Epithelial cell of proximal tubule (primary cell): Measurements from ENCODE around the gene ZNF668. TPM values are rescaled to one million over a fixed set of nuclear protein-coding genes. Genes with fewer than 3 reads are reported as not detected.
"Not testable (repeated sequence)": the region's sequence is repeated elsewhere in the genome, so short reads cannot be mapped to it uniquely, and the experiment has no call there.

Source experiments
- DNase-seq: peaks from one replicate; pipeline ENCODE4 v3.0.0-alpha.2; 2011; ENCODE audit warnings: low read depth
- H3K4me3 ChIP-seq: 2 replicates; pipeline ENCODE4 v1.5.1; 2011; ENCODE audit warnings: low read depth, mild to moderate bottlenecking, low read length
- total RNA-seq: library from RNA; depleted of rRNA; stranded (reverse); fragments of >200 nt; gene quantifications from 2 replicates; pipeline ENCODE4 v1.2.3, GENCODE V29; 2015
- TF ChIP-seq, protein P1 (sequence below): conservative IDR thresholded peaks from 2 replicates; pipeline ENCODE4 v1.5.1; 2012; ENCODE audit warnings: low read depth, mild to moderate bottlenecking, low read length

Gene ZNF668
- total RNA-seq, 1 donor from 2014 or later = 11.1 TPM

DNA sequence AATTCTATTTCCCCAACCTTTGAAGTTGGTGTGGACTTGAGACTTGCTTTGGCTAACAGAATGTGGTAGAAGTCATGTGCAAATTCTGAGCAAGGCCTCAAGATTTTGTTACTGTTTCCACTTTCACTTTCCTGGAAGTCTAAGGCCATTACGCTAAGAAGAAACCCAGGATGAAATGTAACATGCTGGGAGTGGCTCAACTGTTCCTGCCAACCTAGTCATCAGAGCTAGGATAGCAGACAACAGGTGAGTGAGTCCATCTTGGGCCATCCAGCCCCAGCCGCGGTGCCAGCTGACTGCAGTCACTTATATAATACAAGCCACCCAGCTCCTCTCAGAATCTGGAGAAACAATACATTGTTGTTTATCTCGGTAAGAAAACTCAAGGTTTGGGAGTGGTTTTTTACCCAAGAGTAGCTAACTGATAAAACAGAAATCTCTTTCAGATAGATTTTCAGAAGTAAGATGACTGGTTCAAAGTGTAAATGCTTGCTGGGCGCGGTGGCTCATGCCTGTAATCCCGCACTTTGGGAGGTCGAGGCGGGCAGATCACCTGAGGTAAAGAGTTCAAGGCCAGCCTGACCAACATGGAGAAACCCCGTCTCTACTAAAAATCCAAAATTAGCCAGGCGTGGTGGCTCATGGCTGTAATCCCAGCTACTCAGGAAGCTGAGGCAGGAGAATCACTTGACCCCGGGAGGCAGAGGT is 51.3 kb downstream of the ZNF668 start:
- TF ChIP-seq, protein P1, sequence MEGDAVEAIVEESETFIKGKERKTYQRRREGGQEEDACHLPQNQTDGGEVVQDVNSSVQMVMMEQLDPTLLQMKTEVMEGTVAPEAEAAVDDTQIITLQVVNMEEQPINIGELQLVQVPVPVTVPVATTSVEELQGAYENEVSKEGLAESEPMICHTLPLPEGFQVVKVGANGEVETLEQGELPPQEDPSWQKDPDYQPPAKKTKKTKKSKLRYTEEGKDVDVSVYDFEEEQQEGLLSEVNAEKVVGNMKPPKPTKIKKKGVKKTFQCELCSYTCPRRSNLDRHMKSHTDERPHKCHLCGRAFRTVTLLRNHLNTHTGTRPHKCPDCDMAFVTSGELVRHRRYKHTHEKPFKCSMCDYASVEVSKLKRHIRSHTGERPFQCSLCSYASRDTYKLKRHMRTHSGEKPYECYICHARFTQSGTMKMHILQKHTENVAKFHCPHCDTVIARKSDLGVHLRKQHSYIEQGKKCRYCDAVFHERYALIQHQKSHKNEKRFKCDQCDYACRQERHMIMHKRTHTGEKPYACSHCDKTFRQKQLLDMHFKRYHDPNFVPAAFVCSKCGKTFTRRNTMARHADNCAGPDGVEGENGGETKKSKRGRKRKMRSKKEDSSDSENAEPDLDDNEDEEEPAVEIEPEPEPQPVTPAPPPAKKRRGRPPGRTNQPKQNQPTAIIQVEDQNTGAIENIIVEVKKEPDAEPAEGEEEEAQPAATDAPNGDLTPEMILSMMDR = no peak
- no peak for DNase-seq

DNA sequence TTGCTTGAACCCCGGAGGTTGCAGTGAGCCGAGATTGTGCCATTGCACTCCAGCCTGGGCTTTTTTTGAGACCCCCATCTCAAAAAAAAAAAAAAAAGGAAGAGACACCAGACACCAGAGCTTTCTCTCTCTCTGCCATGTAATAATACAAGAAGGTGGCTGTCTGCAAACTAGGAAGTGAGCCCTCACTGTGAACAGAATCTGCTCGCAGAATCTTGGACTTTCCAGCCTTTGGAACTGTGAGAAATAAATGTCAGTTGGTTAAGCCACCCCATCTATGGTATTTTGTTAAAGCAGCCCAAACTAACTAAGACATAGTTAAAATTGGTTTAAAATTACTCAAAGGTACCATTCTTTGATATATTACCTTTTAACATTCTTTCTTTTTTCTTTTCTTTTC is 53.5 kb downstream of the ZNF668 start:
- H3K4me3 ChIP-seq = no peak overlapping the region
- TF ChIP-seq, protein P1 = no peak
- no peak for DNase-seq

More for the DNA sequence above, 51.3 kb downstream of the ZNF668 start:
- H3K4me3 ChIP-seq = no peak overlapping the region

DNA sequence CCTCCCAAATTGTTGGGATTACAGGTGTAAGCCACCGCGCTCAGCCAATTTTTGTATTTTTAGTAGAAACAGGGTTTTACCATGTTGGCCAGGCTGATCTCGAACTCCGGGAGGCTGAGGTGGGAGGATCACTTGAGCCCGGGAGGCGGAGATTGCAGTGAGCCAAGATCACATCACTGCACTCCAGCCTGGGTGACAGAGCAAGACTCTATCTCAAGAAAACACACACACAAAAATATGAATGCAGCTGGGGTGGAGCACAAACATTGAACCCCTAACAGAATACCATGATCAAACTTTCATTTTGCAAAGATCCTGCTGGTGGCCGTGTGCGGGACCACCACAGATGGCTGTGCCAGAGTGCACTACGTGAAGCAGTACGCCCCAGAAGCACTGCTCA is 56.3 kb downstream of the ZNF668 start:
- not testable (repeated sequence) for DNase-seq

DNA sequence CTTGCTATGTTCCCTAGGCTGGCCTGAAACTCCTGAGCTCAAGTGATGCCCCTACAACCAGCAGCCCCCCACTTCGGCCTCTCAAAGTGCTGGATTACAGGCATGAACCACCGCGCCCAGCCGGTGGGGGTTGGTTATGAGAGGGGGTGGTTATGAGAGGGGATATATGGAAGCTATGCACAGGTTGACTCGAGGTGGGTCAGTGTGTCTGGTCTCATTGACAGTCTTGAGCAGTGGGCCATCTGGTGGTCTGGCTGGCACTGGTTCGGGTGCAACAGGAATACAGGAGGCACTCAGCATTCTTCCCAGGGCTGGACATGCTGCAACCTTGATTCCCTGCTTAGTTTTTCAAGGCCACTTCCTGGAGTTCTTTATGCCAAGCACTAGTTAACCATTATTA is 58.0 kb downstream of the ZNF668 start:
- TF ChIP-seq, protein P1 = peak; percentile 20
- DNase-seq = no peak

More for the DNA sequence above, 56.3 kb downstream of the ZNF668 start:
- H3K4me3 ChIP-seq = not testable (repeated sequence)

DNA sequence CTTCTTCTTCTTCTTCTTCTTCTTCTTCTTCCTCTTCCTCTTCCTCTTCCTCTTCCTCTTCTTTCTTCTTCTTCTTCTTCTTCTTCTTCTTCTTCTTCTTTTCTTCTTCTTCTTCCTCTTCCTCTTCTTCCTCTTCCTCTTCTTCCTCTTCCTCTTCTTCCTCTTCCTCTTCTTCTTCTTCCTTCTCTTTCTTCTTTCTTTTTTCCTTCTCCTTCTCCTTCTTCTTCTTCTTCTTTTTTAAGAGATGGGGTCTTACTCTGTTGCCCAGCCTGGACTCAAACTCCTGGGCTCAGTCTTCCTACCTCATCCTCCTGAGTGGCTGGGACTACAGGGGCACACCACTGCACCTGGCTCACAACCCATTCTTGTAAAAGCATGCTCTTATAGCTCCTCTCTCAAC is 60.7 kb downstream of the ZNF668 start:
- DNase-seq, H3K4me3 ChIP-seq: not testable (repeated sequence)

More for the DNA sequence above, 58.0 kb downstream of the ZNF668 start:
- no peak overlapping the region for H3K4me3 ChIP-seq

DNA sequence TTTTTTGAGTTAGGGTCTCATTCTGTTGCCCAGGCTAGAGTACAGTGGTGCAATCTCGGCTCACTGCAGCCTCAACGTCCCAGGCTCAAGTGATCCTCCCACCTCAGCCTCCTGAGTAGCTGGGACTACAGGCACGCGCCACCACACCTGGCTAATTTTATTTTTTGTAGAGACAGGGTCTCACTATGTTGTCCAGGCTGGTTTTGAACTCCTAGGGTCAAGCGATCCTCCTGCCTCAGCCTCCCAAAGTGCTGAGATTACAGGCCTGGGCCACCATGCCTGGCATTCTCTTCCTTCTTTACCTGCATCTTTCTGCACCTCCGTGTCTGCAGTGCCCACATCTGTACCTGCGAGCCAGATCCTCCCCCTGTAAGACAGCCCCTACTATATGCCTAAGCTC is 62.2 kb downstream of the ZNF668 start:
- not testable (repeated sequence) for DNase-seq, H3K4me3 ChIP-seq

Other genes with a start within 250 kb of the ZNF668 start
- 57.6 and 79.1 TPM in 2 replicates for gene BCL7C, start 180.2 kb downstream of the ZNF668 start, total RNA-seq
- gene CTF1, start 177.6 kb downstream of the ZNF668 start, total RNA-seq = 0.87 and 4.3 TPM in 2 replicates
- 35.6 and 65.3 TPM in 2 replicates for gene FBXL19, start 150.7 kb downstream of the ZNF668 start, total RNA-seq
- 10.4 and 37.6 TPM in 2 replicates for gene ORAI3, start 125.2 kb downstream of the ZNF668 start, total RNA-seq
- gene SETD1A, start 116.5 kb downstream of the ZNF668 start, total RNA-seq = 4.7 and 5.5 TPM in 2 replicates
- gene HSD3B7, start 89.0 kb downstream of the ZNF668 start, total RNA-seq = 22.9 and 24.2 TPM in 2 replicates
- gene STX1B, start 63.6 kb downstream of the ZNF668 start, total RNA-seq = 0.40 and 0.58 TPM in 2 replicates
- 19.5 and 26.1 TPM in 2 replicates for gene STX4, start 40.7 kb downstream of the ZNF668 start, total RNA-seq
- gene ZNF646, start 182 bp upstream of the ZNF668 start, total RNA-seq = 12.7 and 13.5 TPM in 2 replicates
- gene PRSS53, start 14.7 kb upstream of the ZNF668 start, total RNA-seq = 0.58 and 2.2 TPM in 2 replicates
- gene VKORC1, start 20.6 kb upstream of the ZNF668 start, total RNA-seq = 129 and 214 TPM in 2 replicates
- gene BCKDK, start 34.1 kb upstream of the ZNF668 start, total RNA-seq = 78.2 and 80.3 TPM in 2 replicates
- gene KAT8, start 43.4 kb upstream of the ZNF668 start, total RNA-seq = 38.3 and 43.7 TPM in 2 replicates
- gene PRSS8, start 61.5 kb upstream of the ZNF668 start, total RNA-seq = 27.4 and 53.6 TPM in 2 replicates
- gene PRSS36, start 75.8 kb upstream of the ZNF668 start, total RNA-seq = 0.29 and 1.3 TPM in 2 replicates
- gene FUS, start 105.9 kb upstream of the ZNF668 start, total RNA-seq = 67.2 and 83.8 TPM in 2 replicates
- gene PYCARD, start 128.5 kb upstream of the ZNF668 start, total RNA-seq = 22.0 and 43.5 TPM in 2 replicates
- not detected in 2 replicates for gene TRIM72, start 139.9 kb upstream of the ZNF668 start, total RNA-seq
- not detected in 2 replicates for gene PYDC1, start 142.9 kb upstream of the ZNF668 start, total RNA-seq
- gene ITGAM, start 185.7 kb upstream of the ZNF668 start, total RNA-seq = 0.06 and 0.72 TPM in 2 replicates